ENCODE data around the gene FOXD4L1. TPM values are rescaled to one million over a fixed set of nuclear protein-coding genes. Genes with fewer than 3 reads are reported as not detected.
A peak's percentile ranks its signal among the peaks of the same experiment; 100 is the strongest.
"Not testable (repeated sequence)": the region's sequence is repeated elsewhere in the genome, so short reads cannot be mapped to it uniquely, and the experiment has no call there.

Gene FOXD4L1
- 0.09 and 0.16 TPM in 2 replicates for total RNA-seq (ENCODE audit: low replicate concordance)

DNA sequence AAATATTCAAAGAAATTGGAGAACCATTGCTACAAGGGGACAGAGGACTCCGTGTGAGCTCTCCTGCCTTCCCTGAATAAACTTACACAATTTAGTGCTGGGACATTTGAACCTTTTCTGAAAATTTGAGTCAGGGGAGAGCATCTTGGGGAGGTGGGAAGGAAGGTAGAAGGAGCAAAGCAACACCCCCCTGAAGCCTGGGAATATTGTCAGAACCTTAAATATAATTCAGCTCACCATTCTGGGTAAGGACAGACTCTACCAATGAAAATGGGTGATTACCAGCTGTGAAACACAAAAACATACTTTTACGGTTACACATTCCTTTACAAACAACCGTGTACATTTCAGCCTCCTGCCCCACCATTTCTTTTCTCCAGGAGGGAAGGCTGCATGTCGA, at the start of gene FOXD4L1:
Gene FOXD4L1 (plus strand): TSS at position 301 of the 400 bp plus-strand sequence. CDS start 592 bp downstream, outside the sequence.
- not testable (repeated sequence) for H3K4me3 ChIP-seq (ENCODE audit: low read depth, low read length); DNase-seq (ENCODE audit: low read depth)

DNA sequence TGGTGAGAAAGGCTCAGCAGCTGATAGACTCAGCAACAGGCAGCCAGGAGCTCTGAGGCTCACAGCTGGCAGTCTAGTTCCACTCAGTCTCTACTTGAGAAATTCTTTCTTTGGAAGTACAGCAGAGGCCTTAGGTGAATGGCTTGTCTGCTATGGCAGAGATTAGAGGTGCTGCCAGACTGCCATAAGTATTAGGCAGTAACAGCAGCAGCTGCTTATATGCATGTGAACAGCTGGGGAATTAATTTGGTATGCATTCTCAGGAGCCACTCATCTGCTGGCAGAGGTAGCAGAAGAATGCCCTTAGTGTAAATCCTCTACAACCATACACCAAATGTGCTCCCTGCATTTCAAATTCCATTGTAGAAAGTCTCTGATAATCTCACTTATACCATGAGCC, 32.7 kb upstream of the FOXD4L1 start:
- peak; percentile 14 for DNase-seq (ENCODE audit: low read depth)
- not testable (repeated sequence) for H3K4me3 ChIP-seq (ENCODE audit: low read depth, low read length)

DNA sequence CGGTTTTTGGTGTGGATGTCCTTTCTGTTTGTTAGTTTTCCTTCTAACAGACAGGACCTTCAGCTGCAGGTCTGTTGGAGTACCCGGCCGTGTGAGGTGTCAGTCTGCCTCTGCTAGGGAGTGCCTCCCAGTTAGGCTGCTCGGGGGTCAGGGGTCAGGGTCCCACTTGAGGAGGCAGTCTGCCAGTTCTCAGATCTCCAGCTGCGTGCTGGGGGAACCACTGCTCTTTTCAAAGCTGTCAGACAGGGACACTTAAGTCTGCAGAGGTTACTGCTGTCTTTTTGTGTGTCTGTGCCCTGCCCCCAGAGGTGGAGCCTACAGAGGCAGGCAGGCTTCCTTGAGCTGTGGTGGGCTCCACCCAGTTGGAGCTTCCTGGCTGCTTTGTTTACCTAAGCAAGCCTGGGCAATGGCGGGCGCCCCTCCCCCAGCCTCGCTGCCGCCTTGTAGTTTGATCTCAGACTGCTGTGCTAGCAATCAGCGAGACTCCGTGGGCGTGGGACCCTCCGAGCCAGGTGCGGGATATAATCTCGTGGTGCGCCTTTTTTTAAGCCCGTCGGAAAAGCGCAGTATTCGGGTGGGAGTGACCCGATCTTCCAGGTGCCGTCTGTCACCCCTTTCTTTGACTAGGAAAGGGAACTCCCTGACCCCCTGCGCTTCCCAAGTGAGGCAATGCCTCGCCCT, 21.6 kb upstream of the FOXD4L1 start:
- H3K4me3 ChIP-seq (ENCODE audit: low read depth, low read length); DNase-seq (ENCODE audit: low read depth): not testable (repeated sequence)

GRCh38 chr2:113496527-113496926, 1.9 kb upstream of the FOXD4L1 start:
- DNase-seq (ENCODE audit: low read depth) = not testable (repeated sequence)

DNA sequence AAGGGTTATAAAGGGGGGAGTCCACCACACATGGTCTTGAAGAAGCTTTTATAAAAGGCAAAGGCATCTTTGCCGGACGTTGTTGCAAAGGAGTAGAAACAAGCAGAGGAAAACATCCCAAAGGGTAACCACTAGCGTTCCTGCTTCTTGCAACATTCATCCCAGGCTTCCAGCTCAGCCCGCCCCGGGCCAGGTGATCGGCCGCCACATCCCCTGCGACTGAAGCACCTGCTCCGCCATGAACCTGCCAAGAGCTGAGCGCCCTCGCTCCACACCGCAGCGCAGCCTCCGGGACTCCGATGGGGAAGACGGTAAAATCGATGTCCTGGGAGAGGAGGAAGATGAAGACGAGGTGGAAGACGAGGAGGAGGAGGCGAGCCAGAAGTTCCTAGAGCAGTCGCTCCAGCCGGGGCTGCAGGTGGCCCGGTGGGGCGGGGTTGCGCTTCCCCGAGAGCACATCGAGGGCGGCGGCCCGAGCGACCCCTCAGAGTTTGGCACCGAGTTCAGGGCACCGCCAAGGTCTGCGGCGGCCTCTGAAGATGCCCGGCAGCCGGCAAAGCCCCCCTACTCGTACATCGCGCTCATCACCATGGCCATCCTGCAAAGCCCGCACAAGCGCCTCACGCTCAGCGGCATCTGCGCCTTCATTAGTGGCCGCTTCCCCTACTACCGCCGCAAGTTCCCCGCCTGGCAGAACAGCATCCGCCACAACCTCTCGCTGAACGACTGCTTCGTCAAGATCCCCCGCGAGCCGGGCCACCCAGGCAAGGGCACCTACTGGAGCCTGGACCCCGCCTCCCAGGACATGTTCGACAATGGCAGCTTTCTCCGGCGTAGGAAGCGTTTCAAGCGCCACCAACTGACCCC, 787 bp downstream of the FOXD4L1 start:
- not testable (repeated sequence) for H3K4me3 ChIP-seq (ENCODE audit: low read depth, low read length); DNase-seq (ENCODE audit: low read depth)

More at GRCh38 chr2:113496527-113496926, 1.9 kb upstream of the FOXD4L1 start:
- H3K4me3 ChIP-seq (ENCODE audit: low read depth, low read length) = not testable (repeated sequence)

DNA sequence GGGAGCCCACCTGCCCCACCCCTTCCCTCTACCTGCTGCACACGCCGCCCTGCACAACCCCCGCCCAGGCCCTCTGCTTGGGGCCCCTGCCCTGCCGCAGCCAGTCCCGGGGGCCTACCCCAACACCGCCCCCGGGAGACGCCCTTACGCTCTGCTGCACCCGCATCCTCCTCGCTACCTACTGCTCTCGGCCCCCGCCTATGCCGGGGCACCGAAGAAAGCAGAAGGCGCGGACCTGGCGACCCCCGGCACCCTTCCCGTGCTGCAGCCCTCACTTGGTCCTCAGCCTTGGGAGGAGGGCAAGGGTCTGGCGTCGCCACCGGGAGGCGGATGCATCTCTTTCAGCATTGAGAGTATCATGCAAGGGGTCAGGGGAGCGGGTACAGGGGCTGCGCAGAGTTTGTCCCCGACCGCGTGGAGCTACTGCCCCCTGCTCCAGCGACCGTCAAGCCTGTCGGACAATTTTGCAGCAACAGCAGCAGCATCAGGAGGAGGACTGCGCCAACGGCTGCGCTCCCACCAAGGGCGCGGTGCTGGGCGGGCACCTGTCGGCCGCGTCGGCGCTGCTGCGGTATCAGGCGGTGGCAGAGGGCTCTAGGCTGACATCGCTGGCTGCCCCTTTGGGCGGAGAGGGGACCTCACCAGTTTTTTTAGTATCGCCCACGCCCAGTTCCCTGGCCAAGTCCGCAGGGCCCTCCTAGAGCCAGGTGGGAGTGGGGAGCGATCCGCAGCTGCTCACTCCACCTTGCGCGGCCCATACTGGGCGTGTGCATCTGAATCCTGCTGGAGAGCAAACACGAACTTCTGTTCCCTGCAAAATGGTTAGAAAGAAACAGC, 1.6 kb downstream of the FOXD4L1 start:
- not testable (repeated sequence) for DNase-seq (ENCODE audit: low read depth); H3K4me3 ChIP-seq (ENCODE audit: low read depth, low read length)

- not testable (repeated sequence) for DNase-seq (ENCODE audit: low read depth); H3K4me3 ChIP-seq (ENCODE audit: low read depth, low read length)
Observed at GRCh38 chr2:113500723-113501038, 2.2 kb downstream of the FOXD4L1 start.

- H3K4me3 ChIP-seq (ENCODE audit: low read depth, low read length) = peak overlapping the region; percentile 49
- not testable (repeated sequence) for DNase-seq (ENCODE audit: low read depth)
Observed at GRCh38 chr2:113502216-113503093, 4.0 kb downstream of the FOXD4L1 start.

GRCh38 chr2:113503094-113504042, 4.9 kb downstream of the FOXD4L1 start:
- H3K4me3 ChIP-seq (ENCODE audit: low read depth, low read length) = peak overlapping the region; percentile 49

DNA sequence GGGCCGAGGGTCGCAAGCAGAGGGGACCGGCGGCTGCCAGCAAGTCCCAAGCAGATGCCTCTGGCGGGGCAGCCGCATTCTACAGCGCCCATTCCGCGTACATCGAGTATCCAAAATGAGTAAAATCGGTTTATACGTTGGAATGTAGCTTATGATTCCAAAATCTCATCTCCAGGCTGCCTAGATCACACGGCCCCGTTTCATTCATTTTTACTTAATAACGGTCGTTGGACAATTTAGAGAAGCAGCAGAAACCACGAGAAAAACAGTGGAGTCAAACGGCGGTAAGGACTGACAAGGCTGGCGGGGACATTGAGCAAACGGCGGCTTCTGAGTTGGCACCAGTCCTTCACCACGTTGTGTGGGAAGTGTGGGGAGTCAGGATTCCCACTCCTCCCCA, 5.6 kb downstream of the FOXD4L1 start:
- H3K4me3 ChIP-seq (ENCODE audit: low read depth, low read length); DNase-seq (ENCODE audit: low read depth): not testable (repeated sequence)

More at GRCh38 chr2:113503094-113504042, 4.9 kb downstream of the FOXD4L1 start:
- DNase-seq (ENCODE audit: low read depth) = not testable (repeated sequence)

DNA sequence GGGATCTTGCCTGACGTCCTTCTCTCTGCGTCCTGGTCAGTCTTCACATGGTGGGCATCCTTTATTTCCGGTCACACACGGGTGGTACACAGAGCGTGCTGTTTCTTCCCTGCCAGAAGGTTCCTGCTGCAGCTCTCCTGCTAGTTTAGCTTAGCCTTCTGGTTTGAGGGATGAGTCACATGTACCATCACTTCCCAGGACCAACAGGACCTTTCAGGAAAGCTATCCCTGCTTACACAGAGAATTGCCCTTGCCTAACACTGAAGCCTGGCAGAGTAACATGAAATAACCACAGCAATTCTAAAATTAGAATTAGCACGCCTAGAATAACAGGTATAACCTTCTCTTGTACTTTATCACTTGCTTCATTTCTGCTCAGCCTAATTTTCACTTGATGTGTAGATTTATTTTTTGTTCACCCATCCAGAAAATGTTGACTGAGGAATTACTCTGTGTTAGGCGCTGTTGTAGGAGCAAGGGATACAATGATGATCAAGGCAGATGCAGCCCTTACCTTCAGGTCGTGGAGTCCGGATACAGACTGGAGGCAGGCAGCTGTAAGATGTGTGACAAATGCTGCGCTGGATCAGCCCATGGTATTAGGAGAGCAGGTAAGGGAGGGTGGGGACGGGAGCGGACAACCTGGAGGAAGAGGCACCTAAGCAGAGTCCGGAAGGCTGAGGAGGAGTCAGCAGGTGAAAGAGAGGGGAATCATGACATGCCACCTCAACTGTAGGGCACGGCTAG, 9.1 kb downstream of the FOXD4L1 start:
- DNase-seq (ENCODE audit: low read depth); H3K4me3 ChIP-seq (ENCODE audit: low read depth, low read length): not testable (repeated sequence)

GRCh38 chr2:113508187-113508586, 9.7 kb downstream of the FOXD4L1 start:
- not testable (repeated sequence) for H3K4me3 ChIP-seq (ENCODE audit: low read depth, low read length)

GRCh38 chr2:113510913-113511312, 12.4 kb downstream of the FOXD4L1 start:
- not testable (repeated sequence) for DNase-seq (ENCODE audit: low read depth); H3K4me3 ChIP-seq (ENCODE audit: low read depth, low read length)

More at GRCh38 chr2:113508187-113508586, 9.7 kb downstream of the FOXD4L1 start:
- not testable (repeated sequence) for DNase-seq (ENCODE audit: low read depth)

GRCh38 chr2:113511859-113512258, 13.4 kb downstream of the FOXD4L1 start:
- DNase-seq (ENCODE audit: low read depth); H3K4me3 ChIP-seq (ENCODE audit: low read depth, low read length): not testable (repeated sequence)

DNA sequence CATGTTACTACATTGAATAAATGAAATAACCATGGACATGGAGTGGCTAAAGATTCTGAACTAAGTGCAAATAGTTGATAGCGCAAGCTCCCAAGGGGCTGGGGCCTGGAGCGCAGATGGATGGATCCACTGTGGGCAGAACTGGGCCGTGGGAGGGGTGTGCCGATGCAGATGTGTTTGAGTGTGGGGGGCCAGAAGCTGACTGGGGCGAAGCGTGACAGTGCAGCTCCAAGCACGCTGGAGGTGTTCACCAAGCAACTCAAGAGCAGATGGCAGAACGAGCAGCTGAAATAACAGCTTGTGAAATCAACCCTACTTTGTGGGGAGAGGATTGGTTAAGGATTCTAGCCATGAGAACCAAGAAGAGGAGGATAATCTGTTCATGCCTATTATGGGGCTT, 17.0 kb downstream of the FOXD4L1 start:
- H3K4me3 ChIP-seq (ENCODE audit: low read depth, low read length); DNase-seq (ENCODE audit: low read depth): not testable (repeated sequence)

DNA sequence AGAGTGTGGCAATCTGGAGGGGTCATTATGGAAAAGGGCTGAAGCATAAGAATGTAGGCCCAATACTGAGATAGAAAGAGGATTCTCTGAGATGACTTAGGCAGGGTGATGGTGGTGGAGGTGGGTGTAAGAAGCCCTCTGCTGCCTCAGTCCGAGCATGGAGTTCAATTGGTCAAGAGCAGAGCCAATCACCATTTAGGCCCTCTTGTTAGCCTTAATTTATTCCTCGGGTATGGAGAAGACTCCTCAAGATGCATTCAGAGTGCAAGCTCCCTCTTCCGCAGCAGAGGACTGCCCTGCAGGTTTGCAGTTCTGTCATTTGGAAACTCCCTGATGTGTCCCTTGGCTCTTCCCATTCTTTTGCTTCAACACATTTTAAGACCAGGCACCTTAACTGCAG, 17.5 kb downstream of the FOXD4L1 start:
- not testable (repeated sequence) for H3K4me3 ChIP-seq (ENCODE audit: low read depth, low read length); DNase-seq (ENCODE audit: low read depth)
